Fibroblast of skin of abdomen (primary cell): Measurements from ENCODE around the gene CYTIP.
"Not testable (repeated sequence)": the region's sequence is repeated elsewhere in the genome, so short reads cannot be mapped to it uniquely, and the experiment has no call there.

ENCODE experiments used
- DNase-seq: peaks from one replicate; pipeline ENCODE4 v3.0.0-alpha.2; 2013

CYTIP gene

DNA sequence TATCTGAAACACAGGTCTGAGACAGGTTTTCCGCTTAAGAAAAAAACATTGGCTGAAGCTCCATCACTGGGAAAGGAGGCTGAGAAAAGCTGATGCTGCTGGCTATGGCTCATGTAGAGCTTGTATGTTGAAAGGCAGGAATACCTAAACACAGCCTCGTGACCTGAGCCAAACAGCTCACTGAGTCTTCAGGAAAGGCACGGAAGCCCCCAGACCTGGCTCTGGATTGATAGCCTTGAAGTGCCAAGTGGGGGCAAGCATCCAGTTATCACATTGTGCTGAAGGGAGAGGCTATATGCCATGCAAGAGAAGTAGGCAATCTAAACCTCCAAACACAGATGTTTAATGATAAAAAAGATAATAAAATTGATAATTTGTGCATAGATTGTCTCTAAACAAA, 21.9 kb downstream of the CYTIP start:
- no peak for DNase-seq

DNA sequence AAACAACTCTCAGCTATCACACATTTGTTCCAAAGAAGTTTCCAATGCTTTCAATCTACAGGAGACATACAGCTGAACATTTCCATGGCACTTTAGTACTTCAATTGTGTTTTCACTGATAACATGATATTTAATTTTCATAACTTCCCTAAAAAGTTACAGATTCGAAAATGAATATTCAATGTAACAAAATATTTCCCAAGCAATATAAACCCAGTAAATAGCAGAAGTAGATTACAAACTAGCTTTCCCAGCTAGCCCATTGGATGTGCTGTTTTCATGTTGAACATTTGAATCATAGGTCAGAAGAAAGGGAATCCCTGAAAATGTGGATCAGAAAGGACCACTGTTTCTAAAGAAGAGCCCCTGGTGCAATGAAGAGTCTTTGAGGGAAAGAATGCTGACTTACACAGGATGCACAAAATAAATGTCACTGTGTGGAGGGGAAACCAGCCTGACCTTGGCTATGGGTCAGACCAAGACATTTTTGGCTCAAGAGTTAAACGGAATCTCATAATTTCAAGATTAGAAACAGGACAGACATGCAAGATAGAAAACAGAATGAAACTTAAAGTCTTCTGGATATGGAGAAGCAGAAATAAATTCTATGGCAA, 22.5 kb downstream of the CYTIP start:
- no peak for DNase-seq

- no peak for DNase-seq
These were observed 23.0 kb downstream of the CYTIP start for GRCh38 chr2:157420771-157421323.

GRCh38 chr2:157419031-157419575, 24.8 kb downstream of the CYTIP start:
- no peak for DNase-seq

GRCh38 chr2:157418239-157418641, 25.6 kb downstream of the CYTIP start:
- no peak for DNase-seq

DNA sequence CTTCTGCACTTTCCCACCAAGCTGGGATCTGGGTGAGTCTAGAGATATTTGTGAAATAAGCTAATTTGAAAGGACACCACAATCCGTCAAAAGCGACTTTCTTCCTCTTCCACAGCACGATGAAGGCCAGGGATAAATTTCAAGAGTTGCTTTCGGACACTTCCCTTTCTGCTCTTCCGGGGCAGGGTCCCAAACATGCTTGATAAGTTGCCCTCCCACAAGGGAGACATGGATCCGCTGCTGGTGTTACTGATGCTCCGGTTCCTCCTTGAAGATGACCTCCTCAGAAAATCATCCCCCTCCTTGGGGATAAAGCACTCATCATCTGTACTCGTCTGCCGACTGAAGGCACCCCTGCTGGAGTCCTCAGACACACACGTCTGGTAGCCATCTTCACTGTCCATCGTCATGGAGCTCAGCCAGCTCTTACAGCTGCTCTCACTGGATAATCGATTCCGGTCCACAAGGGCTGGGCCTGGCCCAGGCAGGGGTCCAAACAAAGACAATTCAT, 28.2 kb downstream of the CYTIP start:
- no peak for DNase-seq

GRCh38 chr2:157414050-157414449, 29.8 kb downstream of the CYTIP start:
- DNase-seq: no peak

- no peak for DNase-seq
These were observed 30.4 kb downstream of the CYTIP start for GRCh38 chr2:157413326-157414035.

GRCh38 chr2:157411624-157412336, 32.1 kb downstream of the CYTIP start:
- no peak for DNase-seq

DNA sequence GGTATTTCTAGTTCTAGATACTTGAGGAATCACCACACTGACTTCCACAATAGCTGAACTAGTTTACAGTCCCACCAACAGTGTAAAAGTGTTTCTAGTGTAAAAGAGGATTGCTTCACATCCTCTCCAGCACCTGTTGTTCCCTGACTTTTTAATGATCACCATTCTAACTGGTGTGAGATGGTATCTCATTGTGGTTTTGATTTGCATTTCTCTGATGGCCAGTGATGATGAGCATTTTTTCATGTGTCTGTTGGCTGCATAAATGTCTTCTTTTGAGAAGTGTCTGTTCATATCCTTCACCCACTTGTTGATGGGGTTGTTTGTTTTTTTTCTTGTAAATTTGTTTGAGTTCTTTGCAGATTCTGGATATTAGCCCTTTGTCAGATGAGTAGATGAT, 38.5 kb downstream of the CYTIP start:
- not testable (repeated sequence) for DNase-seq

GRCh38 chr2:157404363-157404762, 39.5 kb downstream of the CYTIP start:
- DNase-seq: peak; percentile 8

GRCh38 chr2:157402801-157403485, 40.9 kb downstream of the CYTIP start:
- DNase-seq: not testable (repeated sequence)

GRCh38 chr2:157395811-157396210, 48.1 kb downstream of the CYTIP start:
- no peak for DNase-seq

- DNase-seq: no peak
These were observed 49.0 kb downstream of the CYTIP start for GRCh38 chr2:157394928-157395327.

GRCh38 chr2:157393348-157393747, 50.5 kb downstream of the CYTIP start:
- no peak for DNase-seq

DNA sequence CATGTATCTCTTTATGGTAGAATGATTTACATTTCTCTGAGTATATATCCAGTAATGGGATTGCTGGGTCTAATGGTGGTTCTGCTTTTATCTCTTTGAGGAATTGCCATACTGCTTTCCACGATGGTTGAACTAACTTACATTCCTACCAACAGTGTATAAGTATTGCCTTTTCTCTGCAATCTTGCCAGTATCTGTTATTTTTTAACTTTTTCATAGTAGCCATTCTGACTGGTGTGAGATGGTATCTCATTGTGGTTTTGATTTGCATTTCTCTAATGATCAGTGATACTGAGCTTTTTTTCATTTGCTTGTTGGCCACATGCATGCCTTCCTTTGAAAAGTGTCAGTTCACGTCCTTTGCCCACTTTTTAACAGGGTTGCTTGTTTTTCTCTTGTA, 55.1 kb downstream of the CYTIP start:
- DNase-seq: no peak

DNA sequence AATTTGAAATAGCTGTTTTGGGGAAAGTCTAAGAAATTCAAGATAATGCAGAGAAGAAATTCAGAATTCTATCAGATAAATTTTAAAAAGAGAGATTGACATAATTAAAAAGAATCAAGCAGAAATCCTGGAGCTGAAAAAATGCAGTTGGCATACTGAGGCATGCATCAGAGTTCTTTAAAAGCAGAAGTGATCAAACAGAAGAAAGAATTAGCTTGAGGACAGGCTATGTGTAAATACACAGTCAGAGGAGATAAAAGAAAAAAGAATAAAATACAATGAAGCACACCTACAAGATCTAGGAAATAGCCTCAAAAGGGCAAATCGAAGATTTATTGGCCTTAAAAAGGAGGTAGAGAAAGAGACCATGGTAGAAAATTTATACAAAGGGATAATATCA, 57.1 kb downstream of the CYTIP start:
- DNase-seq: no peak

DNA sequence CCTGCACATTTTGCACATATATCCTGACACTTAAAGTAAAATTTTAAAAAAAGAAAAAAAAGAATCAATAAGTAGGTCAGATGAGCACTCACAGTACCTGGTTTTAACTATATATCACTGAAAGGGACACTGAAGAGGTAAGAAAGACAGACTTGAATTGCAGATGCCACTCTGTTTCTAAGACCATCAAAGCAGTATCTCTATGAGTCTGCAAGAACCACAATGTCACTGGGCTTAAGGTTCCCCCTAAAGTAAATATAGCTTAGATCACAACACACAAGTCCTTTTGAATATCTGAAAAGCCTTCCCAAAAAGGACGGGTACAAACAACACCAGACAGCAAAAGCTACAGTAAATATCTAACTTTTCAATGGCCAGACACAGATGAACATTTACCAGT, 57.6 kb downstream of the CYTIP start:
- DNase-seq: no peak

DNA sequence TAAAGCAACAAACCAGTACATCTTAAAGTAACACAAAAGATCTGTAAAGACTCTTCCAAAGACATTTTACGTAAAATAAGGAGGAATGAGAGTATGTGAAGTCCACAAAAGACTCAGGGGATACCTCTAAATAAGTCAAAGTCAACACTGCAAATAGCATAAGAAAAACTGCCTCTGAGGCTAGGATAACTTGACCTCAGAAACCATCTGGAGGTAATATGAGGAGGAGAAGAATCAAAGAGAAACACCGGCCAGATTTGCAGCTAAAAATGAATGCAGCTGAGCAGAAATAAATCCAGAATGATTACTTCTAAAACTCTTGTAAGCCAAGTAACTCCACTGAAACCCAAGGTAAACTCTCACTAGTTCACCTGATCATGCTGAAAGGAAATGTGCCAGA, 66.0 kb downstream of the CYTIP start:
- no peak for DNase-seq

GRCh38 chr2:157376041-157376440, 67.8 kb downstream of the CYTIP start:
- no peak for DNase-seq

GRCh38 chr2:157375384-157375783, 68.5 kb downstream of the CYTIP start:
- no peak for DNase-seq

- DNase-seq: not testable (repeated sequence)
These were observed 75.4 kb downstream of the CYTIP start for GRCh38 chr2:157368508-157368907.
